Upper lobe of right lung (tissue), 1 donor: Measurements from ENCODE around the gene SEMA7A. TPM values are rescaled to one million over a fixed set of nuclear protein-coding genes. Genes with fewer than 3 reads are reported as not detected.
A peak's percentile ranks its signal among the peaks of the same experiment; 100 is the strongest.

Experiments used
- ATAC-seq: fragments of 200-7000 bp; cut with Tn5 transposase; one replicate; pipeline ENCODE4 v1.9.1; 2020; ENCODE audit warnings: mild to moderate bottlenecking, moderate library complexity
- DNase-seq: peaks from one replicate; pipeline ENCODE4 v3.0.0-alpha.2; 2020
- H3K27ac ChIP-seq: fragments of 200-600 bp; one replicate; pipeline ENCODE4 v1.8.0; 2022
- H3K27me3 ChIP-seq: fragments of 200-600 bp; one replicate; pipeline ENCODE4 v1.8.0; 2022; ENCODE audit warnings: mild to moderate bottlenecking
- H3K36me3 ChIP-seq: fragments of 200-600 bp; one replicate; pipeline ENCODE4 v1.8.0; 2022
- H3K4me1 ChIP-seq: fragments of 200-600 bp; one replicate; pipeline ENCODE4 v1.8.0; 2022
- H3K4me3 ChIP-seq: fragments of 200-600 bp; one replicate; pipeline ENCODE4 v1.8.0; 2022; ENCODE audit warnings: mild to moderate bottlenecking
- H3K9me3 ChIP-seq: fragments of 200-600 bp; one replicate; pipeline ENCODE4 v1.8.0; 2022
- CTCF ChIP-seq: fragments of 200-600 bp; IDR thresholded peaks from one replicate; pipeline ENCODE4 v1.8.0; 2022; ENCODE audit warnings: antibody characterized with exemption
- intact Hi-C: fragments of 100-400 bp; cut with DNase I; formaldehyde crosslinking; loops from one replicate; pipeline ENCODE4 v1.11.0; 2022
- total RNA-seq: library from RNA; stranded (reverse); fragmentation: NEBNext Ultra II Directional; extraction: Animal tissue kit (Norgen Biotek cat#: 25700); gene quantifications from one replicate; pipeline ENCODE4 v1.2.1, GENCODE V29; 2021
- donor health status: DM: no; HTN: yes; CAD: no; lungs with severe emphysema.

SEMA7A gene
- total RNA-seq, 1 donor from 2014 or later: 5.4 TPM

GRCh38 chr15:74406517-74406916 is 27.2 kb downstream of the SEMA7A start:
- peaks cover 14% of the 10 kb centered on the region for H3K4me1 ChIP-seq
- ATAC-seq (no peak), DNase-seq (no peak)
- H3K9me3 ChIP-seq: no peaks in the 10 kb centered on the region
- intact Hi-C loops: no loop called here
- TF ChIP-seq CTCF: no peak
- H3K4me3 ChIP-seq: no peak overlapping the region
- no peaks in the 10 kb centered on the region for H3K36me3 ChIP-seq
- H3K27ac ChIP-seq: no peak overlapping the region
- H3K27me3 ChIP-seq: no peaks in the 10 kb centered on the region

- H3K4me3 ChIP-seq: no peak overlapping the region
- DNase-seq (no peak), ATAC-seq (no peak)
- H3K27ac ChIP-seq: no peak overlapping the region
- no peaks in the 10 kb centered on the region for H3K27me3 ChIP-seq
- no peak for TF ChIP-seq CTCF
- no peaks in the 10 kb centered on the region for H3K9me3 ChIP-seq
- no peaks in the 10 kb centered on the region for H3K36me3 ChIP-seq
- H3K4me1 ChIP-seq: peaks cover 14% of the 10 kb centered on the region
- intact Hi-C loops: no loop called here
Observed at GRCh38 chr15:74405823-74406222, 27.9 kb downstream of the SEMA7A start.

- intact Hi-C loops: no loop called here
- Histone ChIP-seq H3K4me3 (no peak overlapping the region), H3K36me3 (no peaks in the 10 kb centered on the region), H3K27me3 (no peaks in the 10 kb centered on the region), H3K4me1 (peaks cover 14% of the 10 kb centered on the region), H3K9me3 (no peaks in the 10 kb centered on the region), H3K27ac (no peak overlapping the region)
- no peak for DNase-seq
- no peak for TF ChIP-seq CTCF
- ATAC-seq: no peak
Observed at GRCh38 chr15:74403991-74404563, 29.7 kb downstream of the SEMA7A start.

- H3K4me3 ChIP-seq: no peak overlapping the region
- H3K27me3 ChIP-seq: no peaks in the 10 kb centered on the region
- intact Hi-C loops: no loop called here
- no peak for ATAC-seq
- no peak for DNase-seq
- H3K27ac ChIP-seq: peak overlapping the region; percentile 26
- H3K4me1 ChIP-seq: peaks cover 14% of the 10 kb centered on the region
- no peaks in the 10 kb centered on the region for H3K36me3 ChIP-seq
- no peaks in the 10 kb centered on the region for H3K9me3 ChIP-seq
- TF ChIP-seq CTCF: no peak
Observed at GRCh38 chr15:74403588-74403919, 30.2 kb downstream of the SEMA7A start.

- H3K27me3 ChIP-seq: no peaks in the 10 kb centered on the region
- no peak overlapping the region for H3K4me3 ChIP-seq
- no peaks in the 10 kb centered on the region for H3K36me3 ChIP-seq
- DNase-seq (no peak), ATAC-seq (peak; percentile 38)
- H3K4me1 ChIP-seq: peaks cover 14% of the 10 kb centered on the region
- no peaks in the 10 kb centered on the region for H3K9me3 ChIP-seq
- H3K27ac ChIP-seq: peak overlapping the region; percentile 26
- TF ChIP-seq CTCF: no peak
- intact Hi-C loops: no loop called here
Observed at GRCh38 chr15:74402873-74403587, 30.7 kb downstream of the SEMA7A start.
